H1 (cell line): ENCODE measurements around the gene C2orf81. TPM values are rescaled to one million over a fixed set of nuclear protein-coding genes. Genes with fewer than 3 reads are reported as not detected.

Experiments
- CTCF ChIA-PET: fragments of 300-600 bp; sonication (Branson Sonifier 250); formaldehyde crosslinking; loops from one replicate; lab custom pipeline; 2021; ENCODE audit not compliant: partially characterized antibody; lab: Charles Lee
- POLR2A ChIA-PET: fragments of 300-600 bp; sonication (Branson Sonifier 250); formaldehyde crosslinking; loops from one replicate; lab custom pipeline; 2021; ENCODE audit warnings: inconsistent platforms; ENCODE audit not compliant: partially characterized antibody; lab: Charles Lee
- DNase-seq, 2 experiments: peaks; one replicate each; pipeline versions ENCODE4 v3.0.0 to v3.0.0-alpha.2; 2010 to 2022; ENCODE audit warnings: low spot score in 2 of 2, low read depth in 1 of 2, mixed read lengths in 1 of 2
- FAIRE-seq: peaks from 2 replicates; lab custom pipeline; 2011; peaks lifted over from hg19 to GRCh38; lab: Jason Lieb, UNC
- H2AFZ ChIP-seq: 2 replicates; pipeline ENCODE4 v1.8.1; 2012; ENCODE audit warnings: low read length, inconsistent platforms
- H2AK5ac ChIP-seq: 2 replicates; pipeline ENCODE4 v1.6.1; 2013; ENCODE audit warnings: low read depth, low read length
- H2BK120ac ChIP-seq: replicated peaks from 2 replicates; pipeline ENCODE3; 2013; ENCODE audit warnings: low read depth, low read length, inconsistent platforms
- H2BK12ac ChIP-seq: 2 replicates; pipeline ENCODE4 v1.6.1; 2013; ENCODE audit warnings: low read depth, low read length
- H2BK15ac ChIP-seq: 2 replicates; pipeline ENCODE4 v1.6.1; 2013; ENCODE audit warnings: low read length
- H2BK20ac ChIP-seq: 2 replicates; pipeline ENCODE4 v1.6.1; 2013; ENCODE audit warnings: low read length
- H2BK5ac ChIP-seq: 2 replicates; pipeline ENCODE4 v1.6.1; 2013; ENCODE audit warnings: low read depth, low read length
- H3K14ac ChIP-seq: 2 replicates; pipeline ENCODE4 v1.6.1; 2013; ENCODE audit warnings: inconsistent platforms; ENCODE audit not compliant: insufficient read length
- H3K18ac ChIP-seq: 2 replicates; pipeline ENCODE4 v1.6.1; 2013; ENCODE audit warnings: low read length; ENCODE audit errors: extremely low read depth
- H3K23ac ChIP-seq: 2 replicates; pipeline ENCODE4 v1.6.1; 2013; ENCODE audit warnings: inconsistent platforms; ENCODE audit not compliant: insufficient read length
- H3K23me2 ChIP-seq: 2 replicates; pipeline ENCODE4 v1.6.1; 2013; ENCODE audit warnings: low read depth, low read length
- H3K27ac ChIP-seq: 2 replicates; pipeline ENCODE4 v1.6.1; 2011; ENCODE audit warnings: low read depth, low read length, inconsistent platforms
- H3K27me3 ChIP-seq, 4 experiments: replicated peaks in 1 of 4; 1 replicate in 1 of 4; 2 replicates in 3 of 4; pipeline versions ENCODE4 v1.6.1 to v1.8.1; 2011 to 2013; ENCODE audit warnings: low read length in 3 of 4, mild to moderate bottlenecking in 3 of 4, inconsistent platforms in 2 of 4, mixed read lengths in 2 of 4, moderate library complexity in 1 of 4; ENCODE audit not compliant: control insufficient read depth in 3 of 4, insufficient read depth in 3 of 4; ENCODE audit errors: extremely low read depth in 1 of 4
- H3K36me3 ChIP-seq, 4 experiments: 2 replicates each; pipeline versions ENCODE4 v1.6.1 to v1.8.1; 2011 to 2013; ENCODE audit warnings: mild to moderate bottlenecking in 4 of 4, low read length in 3 of 4, moderate library complexity in 2 of 4, control low read depth in 1 of 4, inconsistent platforms in 1 of 4; ENCODE audit not compliant: insufficient read depth in 4 of 4, control insufficient read depth in 2 of 4
- H3K4ac ChIP-seq: replicated peaks from 2 replicates; pipeline ENCODE3; 2013; ENCODE audit warnings: low read length, low read depth, mixed read lengths, inconsistent platforms; ENCODE audit not compliant: insufficient read length
- H3K4me1 ChIP-seq, 4 experiments: replicated peaks in 1 of 4; 1 replicate in 1 of 4; 2 replicates in 3 of 4; pipeline versions ENCODE4 v1.6.1 to v1.8.1; 2011 to 2013; ENCODE audit warnings: low read length in 3 of 4, inconsistent platforms in 2 of 4, mixed read lengths in 1 of 4; ENCODE audit not compliant: insufficient read depth in 4 of 4, control insufficient read depth in 3 of 4
- H3K4me2 ChIP-seq, 2 experiments: 2 replicates each; pipeline versions ENCODE4 v1.6.1 to v1.8.1; 2011 to 2013; ENCODE audit warnings: low read depth in 2 of 2, low read length in 2 of 2, control low read depth in 1 of 2, inconsistent platforms in 1 of 2, mild to moderate bottlenecking in 1 of 2; ENCODE audit not compliant: insufficient read depth in 1 of 2
- H3K4me3 ChIP-seq, 4 experiments: fragments of 200-600, 300-600 bp in 1 of 4; sonication (generic), shearing (Covaris generic), sonication (Bioruptor Twin) in 1 of 4; 2 replicates each; pipeline versions ENCODE4 v1.5.1 to v1.8.1; 2011 to 2016; ENCODE audit warnings: low read length in 4 of 4, low read depth in 3 of 4, control low read depth in 2 of 4, inconsistent platforms in 2 of 4, mild to moderate bottlenecking in 2 of 4, mixed read lengths in 1 of 4, moderate library complexity in 1 of 4; ENCODE audit not compliant: insufficient read depth in 2 of 4; ENCODE audit errors: extremely low read depth in 1 of 4
- H3K56ac ChIP-seq: replicated peaks from 2 replicates; pipeline ENCODE3; 2013; ENCODE audit warnings: low read depth, mild to moderate bottlenecking, mixed read lengths, low read length, inconsistent platforms; ENCODE audit not compliant: insufficient read length
- H3K79me1 ChIP-seq: 2 replicates; pipeline ENCODE4 v1.6.1; 2013; ENCODE audit warnings: low read depth, low read length, control low read depth
- H3K79me2 ChIP-seq, 2 experiments: 2 replicates each; pipeline versions ENCODE4 v1.6.1 to v1.8.1; 2012 to 2013; ENCODE audit warnings: low read length in 2 of 2, mild to moderate bottlenecking in 2 of 2, inconsistent platforms in 1 of 2; ENCODE audit not compliant: insufficient read depth in 2 of 2, control insufficient read depth in 1 of 2
- H3K9ac ChIP-seq, 4 experiments: replicated peaks in 1 of 4; 1 replicate in 1 of 4; 2 replicates in 3 of 4; pipeline versions ENCODE4 v1.6.1 to v1.8.1; 2011 to 2013; ENCODE audit warnings: low read depth in 3 of 4, low read length in 3 of 4, control low read depth in 2 of 4, mild to moderate bottlenecking in 2 of 4, moderate library complexity in 2 of 4, inconsistent platforms in 1 of 4; ENCODE audit errors: extremely low read depth in 1 of 4
- H3K9me3 ChIP-seq, 2 experiments: 2 replicates each; pipeline versions ENCODE4 v1.6.1 to v1.8.1; 2012 to 2013; ENCODE audit warnings: mild to moderate bottlenecking in 2 of 2, moderate library complexity in 2 of 2, control low read depth in 1 of 2, inconsistent platforms in 1 of 2, low read depth in 1 of 2, low read length in 1 of 2, mixed read lengths in 1 of 2; ENCODE audit not compliant: insufficient read depth in 2 of 2
- H4K20me1 ChIP-seq, 2 experiments: replicated peaks in 1 of 2; 2 replicates each; pipeline versions ENCODE3 to v1.8.1; 2011 to 2013; ENCODE audit warnings: inconsistent platforms in 2 of 2, low read length in 2 of 2, mild to moderate bottlenecking in 1 of 2; ENCODE audit not compliant: insufficient read depth in 2 of 2, control insufficient read depth in 1 of 2
- H4K5ac ChIP-seq: 2 replicates; pipeline ENCODE4 v1.6.1; 2013; ENCODE audit warnings: low read length, low read depth, mixed read lengths, inconsistent platforms; ENCODE audit not compliant: insufficient read length
- H4K8ac ChIP-seq: 2 replicates; pipeline ENCODE4 v1.8.0; 2013; ENCODE audit warnings: mild to moderate bottlenecking, moderate library complexity, low read length, inconsistent platforms; ENCODE audit not compliant: insufficient read depth; ENCODE audit errors: extremely low read depth
- H4K91ac ChIP-seq: replicated peaks from 2 replicates; pipeline ENCODE3; 2013; ENCODE audit warnings: low read length, mixed read lengths, inconsistent platforms; ENCODE audit not compliant: insufficient read length
- BRCA1 ChIP-seq: IDR thresholded peaks from 2 replicates; pipeline ENCODE4 v1.6.1; 2012; ENCODE audit warnings: low read depth, low read length, improper control_type of control experiment
- CTCF ChIP-seq, 3 experiments: IDR thresholded peaks; 1 replicate in 2 of 3; 2 replicates in 1 of 3; pipeline versions ENCODE4 v1.5.1 to v1.6.1; 2011; ENCODE audit warnings: low read length in 3 of 3, mild to moderate bottlenecking in 3 of 3, inconsistent platforms in 2 of 3, low read depth in 1 of 3, moderate library complexity in 1 of 3; ENCODE audit not compliant: insufficient read depth in 1 of 3; ENCODE audit errors: control extremely low read depth in 1 of 3
- NRF1 ChIP-seq: IDR thresholded peaks from 2 replicates; pipeline ENCODE4 v1.6.1; 2011; ENCODE audit warnings: mild to moderate bottlenecking, low read depth, low read length, improper control_type of control experiment
- POU5F1 ChIP-seq: IDR thresholded peaks from 2 replicates; pipeline ENCODE4 v1.6.1; 2011; ENCODE audit warnings: low read depth, mild to moderate bottlenecking, low read length, moderate library complexity
- SIN3A ChIP-seq, 2 experiments: IDR thresholded peaks in 1 of 2; conservative IDR thresholded peaks in 1 of 2; 2 replicates each; pipeline ENCODE4 v1.6.1; 2011 to 2012; ENCODE audit warnings: low read length in 2 of 2, improper control_type of control experiment in 1 of 2, low read depth in 1 of 2, mild to moderate bottlenecking in 1 of 2
- SIX5 ChIP-seq: IDR thresholded peaks from 2 replicates; pipeline ENCODE4 v1.6.1; 2011; ENCODE audit warnings: mild to moderate bottlenecking, low read depth, low read length
- TAF7 ChIP-seq: optimal IDR thresholded peaks from 2 replicates; pipeline ENCODE3; 2011; ENCODE audit warnings: low read depth, mild to moderate bottlenecking, inconsistent platforms, low read length, moderate library complexity, borderline replicate concordance
- WGBS, 2 experiments: shearing (Covaris generic) in 1 of 2; methylation state at CpG; one replicate each; pipeline versions ENCODE4 v1.1.6 to v1.1.7; 2013 to 2015; ENCODE audit warnings: low lambda C conversion rate in 2 of 2, mixed read lengths in 2 of 2, inconsistent platforms in 1 of 2, low coverage in 1 of 2, missing lambda C conversion rate in 1 of 2; ENCODE audit not compliant: insufficient replicate concordance in 2 of 2, insufficient coverage in 1 of 2, insufficient read length in 1 of 2; ENCODE audit errors: extremely low coverage in 1 of 2, missing lambda C conversion rate in 1 of 2; 5-methylcytosine and 5-hydroxymethylcytosine counted together
- polyA plus RNA-seq, 7 experiments: library from polyadenylated mRNA; depleted of rRNA in 3 of 7; stranded (reverse) in 5 of 7; unstranded in 2 of 7; fragments of >200 nt in 5 of 7; fragments of 200-250 nt in 2 of 7; gene quantifications; 1 replicate in 5 of 7; 2 replicates in 1 of 7; 4 replicates in 1 of 7; pipeline versions ENCODE4 v1.2.1 to v1.2.3, GENCODE V29; 2011 to 2013; ENCODE audit warnings: missing spikeins in 2 of 7, mixed read lengths in 2 of 7
- total RNA-seq: library from RNA; stranded (reverse); fragmentation: NEBNext Ultra II Directional; extraction: Animal tissue kit (Norgen Biotek cat#: 25700); gene quantifications from 2 replicates; pipeline ENCODE4 v1.2.1, GENCODE V29; 2021

Gene C2orf81
- total and polyA plus RNA-seq, 2 of the 8 experiments (the other 6 are each of a cell fraction or from before 2014, with no cell fraction given) = 1.6 to 3.3 TPM

GRCh38 chr2:74401891-74402290 lies 19.5 kb downstream of the C2orf81 start:
- DNase-seq = no peak
- FAIRE-seq = no peak
- Histone ChIP-seq H3K23me2 (no peaks in the 10 kb centered on the region; the same call in 1 of the 2 replicates), H4K8ac (no peak overlapping the region), H3K56ac (no peak overlapping the region), H3K4ac (no peak overlapping the region), H2BK5ac (no peak overlapping the region), H3K79me1 (no peaks in the 10 kb centered on the region), H3K79me2 (no peaks in the 10 kb centered on the region), H3K4me2 (no peak overlapping the region), H2BK20ac (no peak overlapping the region), H2BK120ac (no peak overlapping the region), H4K20me1 (no peaks in the 10 kb centered on the region), H4K5ac (no peak overlapping the region), H4K91ac (no peak overlapping the region), H3K27ac (no peak overlapping the region), H2AK5ac (no peak overlapping the region), H3K14ac (no peak overlapping the region), H2AFZ (no peak overlapping the region), H2BK15ac (no peak overlapping the region), H3K4me3 (no peak overlapping the region), H3K9ac (no peak overlapping the region), H3K23ac (no peak overlapping the region), H3K36me3 (no peaks in the 10 kb centered on the region), H2BK12ac (no peak overlapping the region), H3K27me3 (no peaks in the 10 kb centered on the region), H3K4me1 (peaks cover 0 to 3% (median 0%) of the 10 kb centered on the region in 4 experiments; a peak in 1 of 7 replicates), H3K9me3 (no peaks in the 10 kb centered on the region), H3K18ac (no peak overlapping the region)
- POLR2A ChIA-PET = interaction anchor here (0.6 to 1.3 kb wide), 2 partner anchors 17 to 19 kb away, joined by 3 read pairs; partner anchors contain the start of genes C2orf81 and WDR54
- CTCF ChIA-PET = interaction anchor here (0.8 to 4.2 kb wide), 13 partner anchors 11 to 160 kb away, joined by 3 to 48 read pairs (median 4); partner anchors contain the start of genes CCDC142 and TTC31
- WGBS, 2 experiments = 59% methylated on average over 2 of the region's 2 CpGs; no CpG with 5 or more reads in 1 of the 2 experiments
- no peak for TF ChIP-seq NRF1
- TF ChIP-seq CTCF (IDR thresholded peaks at IDR 0.05; ENCODE audit: control extremely low read depth in 1 of 3, insufficient read depth in 1 of 3, low read depth in 1 of 3, low read length in 3 of 3) = no peak
- no peak for TF ChIP-seq SIN3A (conservative IDR thresholded peaks at IDR 0.05 in 1 of 2, IDR thresholded peaks at IDR 0.05 in 1 of 2; ENCODE audit: low read depth in 1 of 2, low read length in 2 of 2)
- TF ChIP-seq TAF7 = no peak
- no peak for TF ChIP-seq POU5F1
- TF ChIP-seq BRCA1 = no peak
- TF ChIP-seq SIX5 = no peak
